HL-60 (cell line): ENCODE measurements around the gene CILP2.

Source experiments
- DNase-seq, 2 experiments: peaks; one replicate each; pipeline ENCODE4 v3.0.0-alpha.2; 2010 to 2020; ENCODE audit warnings: low read depth in 1 of 2, low spot score in 1 of 2
- H3K27ac ChIP-seq: fragments of 250-450 bp; sonication (Bioruptor Pico); replicated peaks from 2 replicates; pipeline ENCODE4 v1.5.1; 2020; ENCODE audit warnings: mild to moderate bottlenecking, moderate library complexity
- H3K27me3 ChIP-seq: fragments of 250-450 bp; sonication (Bioruptor Pico); 2 replicates; pipeline ENCODE4 v1.5.1; 2021; ENCODE audit warnings: mild to moderate bottlenecking, moderate library complexity; ENCODE audit not compliant: insufficient read depth, poor library complexity, severe bottlenecking
- H3K4me3 ChIP-seq: replicated peaks from 2 replicates; pipeline ENCODE4 v1.5.1; 2011; ENCODE audit warnings: mild to moderate bottlenecking, control low read depth, low read length; ENCODE audit not compliant: insufficient read depth
- GABPA ChIP-seq: IDR thresholded peaks from 2 replicates; pipeline ENCODE4 v1.6.1; 2012; ENCODE audit warnings: low read depth
- POLR2AphosphoS5 ChIP-seq: IDR thresholded peaks from 2 replicates; pipeline ENCODE4 v1.6.1; 2012; ENCODE audit warnings: low read depth
- SPI1 ChIP-seq: IDR thresholded peaks from 2 replicates; pipeline ENCODE4 v1.6.1; 2012; ENCODE audit warnings: low read depth, mild to moderate bottlenecking, borderline replicate concordance
- TF ChIP-seq, protein P1 (sequence below): IDR thresholded peaks from 2 replicates; pipeline ENCODE4 v1.6.1; 2012; ENCODE audit warnings: low read depth; ENCODE audit not compliant: insufficient replicate concordance
- TF ChIP-seq, protein P2 (sequence below): IDR thresholded peaks from one replicate; pipeline ENCODE4 v1.5.1; 2011; ENCODE audit warnings: low read length, control low read depth, inconsistent platforms; ENCODE audit not compliant: insufficient read depth

CILP2 gene

GRCh38 chr19:19515642-19516519, 22.2 kb upstream of the CILP2 start, which contains the start of gene NDUFA13:
NDUFA13 (plus strand) TSS chr19:19516225; CDS start chr19:19516239, 14 bp downstream.
- H3K27me3 ChIP-seq = no peaks in the 10 kb centered on the region
- H3K4me3 ChIP-seq = peak within 1 kb of the TSS; percentile 96
- TF ChIP-seq, protein P1, sequence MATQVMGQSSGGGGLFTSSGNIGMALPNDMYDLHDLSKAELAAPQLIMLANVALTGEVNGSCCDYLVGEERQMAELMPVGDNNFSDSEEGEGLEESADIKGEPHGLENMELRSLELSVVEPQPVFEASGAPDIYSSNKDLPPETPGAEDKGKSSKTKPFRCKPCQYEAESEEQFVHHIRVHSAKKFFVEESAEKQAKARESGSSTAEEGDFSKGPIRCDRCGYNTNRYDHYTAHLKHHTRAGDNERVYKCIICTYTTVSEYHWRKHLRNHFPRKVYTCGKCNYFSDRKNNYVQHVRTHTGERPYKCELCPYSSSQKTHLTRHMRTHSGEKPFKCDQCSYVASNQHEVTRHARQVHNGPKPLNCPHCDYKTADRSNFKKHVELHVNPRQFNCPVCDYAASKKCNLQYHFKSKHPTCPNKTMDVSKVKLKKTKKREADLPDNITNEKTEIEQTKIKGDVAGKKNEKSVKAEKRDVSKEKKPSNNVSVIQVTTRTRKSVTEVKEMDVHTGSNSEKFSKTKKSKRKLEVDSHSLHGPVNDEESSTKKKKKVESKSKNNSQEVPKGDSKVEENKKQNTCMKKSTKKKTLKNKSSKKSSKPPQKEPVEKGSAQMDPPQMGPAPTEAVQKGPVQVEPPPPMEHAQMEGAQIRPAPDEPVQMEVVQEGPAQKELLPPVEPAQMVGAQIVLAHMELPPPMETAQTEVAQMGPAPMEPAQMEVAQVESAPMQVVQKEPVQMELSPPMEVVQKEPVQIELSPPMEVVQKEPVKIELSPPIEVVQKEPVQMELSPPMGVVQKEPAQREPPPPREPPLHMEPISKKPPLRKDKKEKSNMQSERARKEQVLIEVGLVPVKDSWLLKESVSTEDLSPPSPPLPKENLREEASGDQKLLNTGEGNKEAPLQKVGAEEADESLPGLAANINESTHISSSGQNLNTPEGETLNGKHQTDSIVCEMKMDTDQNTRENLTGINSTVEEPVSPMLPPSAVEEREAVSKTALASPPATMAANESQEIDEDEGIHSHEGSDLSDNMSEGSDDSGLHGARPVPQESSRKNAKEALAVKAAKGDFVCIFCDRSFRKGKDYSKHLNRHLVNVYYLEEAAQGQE = peak; percentile 78
- TF ChIP-seq POLR2AphosphoS5 = peak; percentile 100
- TF ChIP-seq, protein P2, sequence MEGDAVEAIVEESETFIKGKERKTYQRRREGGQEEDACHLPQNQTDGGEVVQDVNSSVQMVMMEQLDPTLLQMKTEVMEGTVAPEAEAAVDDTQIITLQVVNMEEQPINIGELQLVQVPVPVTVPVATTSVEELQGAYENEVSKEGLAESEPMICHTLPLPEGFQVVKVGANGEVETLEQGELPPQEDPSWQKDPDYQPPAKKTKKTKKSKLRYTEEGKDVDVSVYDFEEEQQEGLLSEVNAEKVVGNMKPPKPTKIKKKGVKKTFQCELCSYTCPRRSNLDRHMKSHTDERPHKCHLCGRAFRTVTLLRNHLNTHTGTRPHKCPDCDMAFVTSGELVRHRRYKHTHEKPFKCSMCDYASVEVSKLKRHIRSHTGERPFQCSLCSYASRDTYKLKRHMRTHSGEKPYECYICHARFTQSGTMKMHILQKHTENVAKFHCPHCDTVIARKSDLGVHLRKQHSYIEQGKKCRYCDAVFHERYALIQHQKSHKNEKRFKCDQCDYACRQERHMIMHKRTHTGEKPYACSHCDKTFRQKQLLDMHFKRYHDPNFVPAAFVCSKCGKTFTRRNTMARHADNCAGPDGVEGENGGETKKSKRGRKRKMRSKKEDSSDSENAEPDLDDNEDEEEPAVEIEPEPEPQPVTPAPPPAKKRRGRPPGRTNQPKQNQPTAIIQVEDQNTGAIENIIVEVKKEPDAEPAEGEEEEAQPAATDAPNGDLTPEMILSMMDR = no peak
- peak; percentile 94 for TF ChIP-seq GABPA
- TF ChIP-seq SPI1 = peak; percentile 77
- peak; percentile 93 to 96 for DNase-seq
- H3K27ac ChIP-seq = peak within 1 kb of the TSS; percentile 87

DNA sequence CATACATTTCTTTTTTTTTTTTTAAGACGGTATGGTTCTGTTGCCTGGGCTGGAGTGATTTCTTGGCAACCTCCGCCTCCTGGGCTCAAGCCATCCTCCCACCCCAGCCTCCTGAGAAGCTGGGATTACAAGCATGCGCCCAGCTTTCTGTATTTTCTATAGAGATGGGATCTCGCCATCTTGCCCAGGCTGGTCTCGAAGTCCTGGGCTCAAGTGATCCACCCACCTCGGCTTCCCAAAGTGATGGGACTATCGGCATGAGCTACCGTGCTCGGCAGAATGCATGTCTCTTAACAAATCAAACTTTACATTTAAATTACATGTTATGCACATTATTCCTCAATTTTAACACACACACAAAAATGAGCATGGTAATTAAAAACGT, 20.8 kb upstream of the CILP2 start:
- TF ChIP-seq POLR2AphosphoS5 (no peak), SPI1 (no peak), GABPA (no peak)
- TF ChIP-seq, protein P2 = no peak
- TF ChIP-seq, protein P1 = no peak
- DNase-seq = no peak
- Histone ChIP-seq H3K27me3 (no peaks in the 10 kb centered on the region), H3K27ac (peak overlapping the region; percentile 87), H3K4me3 (peak overlapping the region; percentile 96)

DNA sequence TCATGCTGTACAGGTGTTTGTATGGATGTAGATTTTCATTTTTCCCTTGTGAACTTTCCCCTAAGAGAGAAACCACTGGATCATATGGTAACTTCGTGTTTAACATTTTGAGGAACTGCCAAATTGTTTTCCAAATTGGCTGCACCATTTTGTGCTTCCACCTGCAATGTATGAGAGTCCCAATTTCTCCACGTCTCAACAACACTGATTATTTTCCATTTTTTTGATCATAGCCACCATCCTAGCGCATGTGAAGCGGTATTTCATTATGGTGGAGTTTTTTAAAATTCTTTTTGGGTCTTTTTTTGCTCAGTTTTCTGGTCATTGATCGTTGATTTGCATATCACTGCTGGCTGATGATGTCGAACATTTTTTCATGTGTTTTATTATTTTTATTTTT, 17.1 kb upstream of the CILP2 start:
- no peak overlapping the region for H3K27ac ChIP-seq
- no peak overlapping the region for H3K4me3 ChIP-seq
- no peak for DNase-seq
- TF ChIP-seq, protein P2 = no peak
- TF ChIP-seq, protein P1 = no peak
- TF ChIP-seq SPI1 = peak; percentile 48; the same call in 1 of the 2 replicates
- no peaks in the 10 kb centered on the region for H3K27me3 ChIP-seq
